Endothelial cell of umbilical vein (primary cell): ENCODE measurements around the gene CENPL.
A peak's percentile ranks its signal among the peaks of the same experiment; 100 is the strongest.

Experiments used
- CTCF ChIP-seq, 2 donors: IDR thresholded peaks; 1 replicate in 1 of 2; 2 replicates in 1 of 2; pipeline ENCODE4 v1.5.1; 2011; ENCODE audit warnings: low read length in 2 of 2, mild to moderate bottlenecking in 2 of 2, moderate library complexity in 2 of 2, control low read depth in 1 of 2, inconsistent platforms in 1 of 2, low read depth in 1 of 2; ENCODE audit not compliant: insufficient read depth in 1 of 2; ENCODE audit errors: extremely low read depth in 1 of 2
- EZH2 ChIP-seq: IDR thresholded peaks from 2 replicates; pipeline ENCODE4 v1.6.1; 2012; ENCODE audit warnings: borderline replicate concordance, low read depth, mild to moderate bottlenecking, moderate library complexity, low read length, inconsistent platforms; ENCODE audit not compliant: severe bottlenecking
- JUN ChIP-seq: IDR thresholded peaks from 2 replicates; pipeline ENCODE4 v1.6.1; 2011; ENCODE audit warnings: borderline replicate concordance, low read depth; ENCODE audit not compliant: insufficient read length, insufficient read depth
- MAX ChIP-seq: IDR thresholded peaks from 2 replicates; pipeline ENCODE4 v1.6.1; 2011; ENCODE audit not compliant: insufficient read depth, insufficient read length
- POLR2A ChIP-seq: IDR thresholded peaks from 2 replicates; pipeline ENCODE4 v1.6.1; 2012; ENCODE audit warnings: low read depth, mild to moderate bottlenecking, control low read depth, low read length
- POLR2AphosphoS5 ChIP-seq: IDR thresholded peaks from 2 replicates; pipeline ENCODE4 v1.6.1; 2012; ENCODE audit warnings: low read depth, mild to moderate bottlenecking, control low read depth, low read length, moderate library complexity; ENCODE audit not compliant: insufficient read depth

DNA sequence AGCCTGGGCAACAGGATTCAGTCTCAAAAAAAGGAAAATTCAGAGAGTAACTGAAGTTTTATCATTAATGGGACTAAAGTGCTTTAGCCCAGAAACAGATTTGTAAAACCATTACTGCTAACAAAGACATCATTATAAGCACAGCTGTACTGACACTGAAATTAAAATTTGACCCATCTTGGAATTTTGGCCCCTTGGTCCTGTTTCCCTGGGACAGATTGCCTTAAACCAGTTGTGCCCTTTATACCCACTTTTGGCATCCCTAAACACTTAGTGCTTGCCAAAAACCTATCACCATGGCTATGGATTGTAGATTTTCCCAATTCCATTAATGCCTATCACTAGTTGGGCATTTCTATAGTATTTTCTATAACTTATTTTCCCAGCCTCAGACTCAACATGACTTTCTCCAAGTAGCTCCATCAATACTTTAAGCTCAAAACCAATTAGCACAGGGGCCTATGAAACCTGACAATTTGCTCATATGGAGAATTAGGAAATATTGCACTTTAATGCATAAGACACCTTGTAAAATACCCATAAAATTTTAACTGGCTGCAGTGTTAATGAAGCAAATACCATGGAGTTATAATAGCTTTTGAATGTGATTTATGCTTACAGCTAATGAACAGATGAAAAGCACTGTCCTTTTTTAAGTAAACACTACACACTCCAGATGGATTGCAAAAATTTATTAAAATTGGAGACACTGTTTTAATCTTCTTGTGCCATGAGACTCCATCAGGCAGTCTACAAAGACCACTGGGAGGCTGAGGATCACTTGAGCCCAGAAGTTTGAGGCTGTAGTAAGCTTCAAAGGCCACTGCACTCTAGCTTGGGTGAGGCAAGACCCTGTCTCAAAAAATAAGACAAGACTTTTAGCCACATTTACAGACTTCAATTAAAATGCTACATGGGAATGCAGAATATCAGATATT is 38.8 kb upstream of the CENPL start:
- TF ChIP-seq CTCF (IDR thresholded peaks at IDR 0.05; ENCODE audit: extremely low read depth in 1 of 2, insufficient read depth in 1 of 2, low read depth in 1 of 2, low read length in 2 of 2) (no peak), POLR2A (peak; percentile 83), EZH2 (no peak), POLR2AphosphoS5 (no peak), MAX (no peak), JUN (no peak)
